Astrocyte of the spinal cord (primary cell): ENCODE results near the gene NCAPD2.

Source experiments
- DNase-seq: peaks from one replicate; pipeline ENCODE4 v3.0.0; 2011; ENCODE audit warnings: low read depth, low spot score
- H3K4me3 ChIP-seq: 2 replicates; pipeline ENCODE4 v1.5.1; 2011; ENCODE audit warnings: low read depth, mild to moderate bottlenecking, low read length, moderate library complexity
- CTCF ChIP-seq: IDR thresholded peaks from 2 replicates; pipeline ENCODE4 v1.5.1; 2012; ENCODE audit warnings: low read depth, mild to moderate bottlenecking, low read length, inconsistent platforms
- in situ Hi-C: cut with HindIII; loops from 2 replicates; pipeline ENCODE4 v1.10.0; 2017; ENCODE audit warnings: low sequenced_read_pairs

NCAPD2 gene

DNA sequence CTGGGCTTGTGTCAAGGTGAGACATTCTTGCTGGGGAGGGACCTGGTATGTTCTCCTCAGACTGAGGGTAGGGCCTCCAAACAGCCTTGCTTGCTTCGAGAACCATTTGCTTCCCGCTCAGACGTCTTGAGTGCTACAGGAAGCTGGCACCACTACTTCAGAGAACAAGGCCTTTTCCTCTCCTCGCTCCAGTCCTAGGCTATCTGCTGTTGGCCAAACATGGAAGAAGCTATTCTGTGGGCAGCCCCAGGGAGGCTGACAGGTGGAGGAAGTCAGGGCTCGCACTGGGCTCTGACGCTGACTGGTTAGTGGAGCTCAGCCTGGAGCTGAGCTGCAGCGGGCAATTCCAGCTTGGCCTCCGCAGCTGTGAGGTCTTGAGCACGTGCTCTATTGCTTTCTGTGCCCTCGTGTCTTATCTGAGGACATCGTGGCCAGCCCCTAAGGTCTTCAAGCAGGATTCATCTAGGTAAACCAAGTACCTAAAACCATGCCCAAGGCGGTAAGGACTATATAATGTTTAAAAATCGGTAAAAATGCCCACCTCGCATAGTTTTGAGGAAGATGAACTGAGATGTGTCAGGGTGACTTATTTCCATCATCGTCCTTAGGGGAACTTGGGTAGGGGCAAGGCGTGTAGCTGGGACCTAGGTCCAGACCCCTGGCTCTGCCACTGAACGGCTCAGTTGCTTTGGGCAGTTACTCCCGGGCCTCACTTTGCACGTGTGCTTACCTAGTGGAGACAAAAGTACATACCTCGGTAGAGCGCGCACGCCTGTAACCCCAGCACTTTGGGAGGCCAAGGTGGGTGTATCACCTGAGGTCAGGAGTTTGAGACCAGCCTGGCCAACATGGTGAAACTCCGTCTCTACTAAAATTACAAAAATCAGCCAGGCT is 44.8 kb downstream of the NCAPD2 start:
- TF ChIP-seq CTCF = no peak
- in situ Hi-C loops = no loop called here
- H3K4me3 ChIP-seq = no peak overlapping the region
- no peak for DNase-seq

DNA sequence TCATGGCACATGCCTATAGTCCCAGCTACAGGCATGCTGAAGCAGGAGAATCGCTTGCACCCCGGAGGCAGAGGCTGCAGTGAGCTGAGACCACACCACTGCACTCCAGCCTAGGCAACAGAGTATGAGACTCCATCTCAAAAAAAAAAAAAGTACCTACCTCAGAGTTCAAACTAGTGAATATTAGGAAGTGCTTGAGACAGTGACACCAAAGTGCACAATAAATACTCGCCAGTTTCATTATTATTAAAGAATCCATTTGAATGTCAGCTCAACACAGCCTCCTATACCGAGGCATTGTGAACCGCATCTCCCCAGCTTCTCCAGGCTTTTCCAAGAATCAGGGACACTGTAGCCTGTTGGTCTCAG is 45.4 kb downstream of the NCAPD2 start:
- no peak for DNase-seq
- H3K4me3 ChIP-seq = no peak overlapping the region
- in situ Hi-C loops = no loop called here
- no peak for TF ChIP-seq CTCF

DNA sequence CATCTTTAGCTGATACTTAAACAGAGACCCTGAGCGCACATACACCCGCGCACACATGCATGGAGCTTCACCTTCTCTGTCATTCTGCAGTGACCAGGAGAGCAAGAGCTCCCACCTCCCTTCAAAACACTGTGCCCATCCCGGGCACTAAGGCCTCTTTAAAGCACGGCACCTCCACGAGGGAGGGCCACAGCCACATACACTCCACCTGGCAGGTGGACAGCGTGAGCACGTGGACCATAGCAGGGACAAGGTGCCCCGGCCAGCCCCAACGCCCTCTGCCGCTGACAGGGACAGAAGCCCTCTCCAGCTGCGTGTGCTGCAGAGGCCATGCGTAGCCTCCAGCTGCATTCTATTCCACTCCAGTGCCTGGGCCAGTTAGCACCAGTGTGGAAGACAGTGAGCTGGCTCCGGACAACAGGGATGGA is 45.8 kb downstream of the NCAPD2 start:
- DNase-seq = no peak
- in situ Hi-C loops = no loop called here
- H3K4me3 ChIP-seq = no peak overlapping the region
- no peak for TF ChIP-seq CTCF

DNA sequence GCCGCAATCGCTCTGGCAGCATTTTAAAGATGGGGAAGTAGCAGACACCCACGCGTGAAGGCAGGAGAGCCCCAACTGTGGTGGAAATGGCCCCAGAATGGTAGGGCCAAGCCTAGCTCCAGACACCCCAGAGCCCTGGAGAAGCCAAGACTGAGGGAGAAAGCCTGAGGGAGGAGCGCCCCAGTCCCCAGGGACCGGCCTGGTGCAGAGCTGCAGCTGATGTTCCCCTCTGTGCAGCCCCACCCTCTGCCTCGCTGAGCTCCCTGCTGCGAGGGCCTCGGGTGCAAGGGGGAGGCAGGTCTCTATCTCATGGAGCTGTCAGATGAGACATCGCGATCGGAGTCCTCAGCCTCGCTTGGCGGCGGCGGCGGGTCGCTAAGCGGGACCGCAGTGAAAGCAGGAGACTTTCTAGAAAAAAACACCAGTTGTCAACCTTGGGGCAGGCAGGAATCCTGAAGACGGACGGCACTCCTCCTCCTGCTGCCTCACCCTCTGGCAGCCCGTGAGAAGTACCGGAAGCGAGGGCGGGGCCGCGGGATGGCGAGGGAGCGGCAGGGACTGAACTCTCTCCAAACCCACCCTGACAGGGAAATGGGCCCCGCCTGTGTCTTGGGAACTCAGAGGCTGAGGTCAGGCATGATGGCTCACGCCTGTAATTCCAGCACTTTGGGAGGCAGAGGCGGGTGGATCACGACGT is 46.4 kb downstream of the NCAPD2 start:
- no peak overlapping the region for H3K4me3 ChIP-seq
- in situ Hi-C loops = no loop called here

DNA sequence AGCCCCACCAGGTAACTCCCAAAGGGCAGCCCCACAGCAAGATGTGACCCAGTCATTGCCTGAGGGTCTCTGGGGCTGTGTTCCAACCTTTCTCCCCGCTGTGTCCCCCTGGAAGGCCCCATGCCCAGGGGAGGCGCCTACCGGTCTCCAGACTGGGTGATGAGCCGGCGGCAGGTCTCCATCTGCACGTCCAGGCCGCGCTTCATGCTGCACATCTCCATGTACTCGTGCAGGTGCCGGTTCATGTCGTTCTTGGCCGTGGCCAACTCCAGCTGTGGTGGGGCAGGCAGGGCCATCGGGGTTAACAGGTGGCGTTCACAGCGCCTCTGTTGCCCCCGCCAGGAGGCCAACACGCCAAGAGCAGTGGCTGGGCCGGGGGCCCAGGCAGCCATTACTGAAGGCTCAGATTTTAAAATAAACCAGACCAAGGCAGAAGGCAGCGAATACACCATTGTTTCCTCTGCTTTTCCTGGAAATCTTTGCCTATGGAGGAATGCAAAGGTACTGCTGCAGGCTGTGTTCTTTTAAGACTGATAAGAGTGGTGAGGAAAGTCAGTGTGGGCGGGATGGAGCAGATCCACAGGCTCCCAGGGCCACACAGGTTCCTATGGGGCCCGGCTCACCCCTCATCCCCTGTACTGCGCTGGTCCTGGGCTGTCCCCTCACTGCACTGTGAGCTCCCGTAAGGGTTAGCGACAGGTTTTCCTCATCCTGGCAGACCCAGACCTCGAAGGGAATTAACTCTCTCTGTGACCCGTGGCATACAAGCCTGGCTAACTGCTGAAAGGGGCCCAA is 47.7 kb downstream of the NCAPD2 start:
- TF ChIP-seq CTCF = no peak
- no peak overlapping the region for H3K4me3 ChIP-seq
- in situ Hi-C loops = no loop called here
- no peak for DNase-seq

More for the DNA sequence above, 46.4 kb downstream of the NCAPD2 start:
- TF ChIP-seq CTCF = no peak
- peak; percentile 93 for DNase-seq
